HG03135 (cell line): ENCODE measurements around the gene EIF4G3.
"Not testable (repeated sequence)": the region's sequence is repeated elsewhere in the genome, so short reads cannot be mapped to it uniquely, and the experiment has no call there.

Source experiments
- ATAC-seq: cut with Tn5 transposase; IDR thresholded peaks from one replicate; pipeline ENCODE4 v1.9.1; 2021; ENCODE audit warnings: mild to moderate bottlenecking, moderate library complexity; ENCODE audit not compliant: unreplicated experiment

The EIF4G3 gene

DNA sequence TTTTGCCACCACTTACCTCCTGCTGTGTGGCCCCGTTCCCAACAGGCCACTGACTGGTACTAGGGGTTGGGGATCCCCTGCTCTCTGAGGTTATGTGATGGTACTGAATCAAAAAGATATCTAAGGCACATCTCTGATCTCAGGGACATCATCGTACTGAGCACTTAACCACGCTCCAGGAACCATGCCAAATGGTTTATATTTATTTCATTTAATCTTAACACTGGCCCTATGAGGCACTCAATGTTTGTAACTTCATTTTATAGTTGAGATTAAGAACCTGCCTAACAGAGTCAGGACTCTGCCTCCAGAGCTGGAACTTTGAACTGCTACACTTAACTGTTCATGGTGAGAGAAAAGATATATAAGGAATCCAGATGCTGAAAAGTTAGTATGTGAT is 291.6 kb downstream of the EIF4G3 start:
- ATAC-seq = no peak

GRCh38 chr1:20884513-20884912 is 292.2 kb downstream of the EIF4G3 start:
- no peak for ATAC-seq

DNA sequence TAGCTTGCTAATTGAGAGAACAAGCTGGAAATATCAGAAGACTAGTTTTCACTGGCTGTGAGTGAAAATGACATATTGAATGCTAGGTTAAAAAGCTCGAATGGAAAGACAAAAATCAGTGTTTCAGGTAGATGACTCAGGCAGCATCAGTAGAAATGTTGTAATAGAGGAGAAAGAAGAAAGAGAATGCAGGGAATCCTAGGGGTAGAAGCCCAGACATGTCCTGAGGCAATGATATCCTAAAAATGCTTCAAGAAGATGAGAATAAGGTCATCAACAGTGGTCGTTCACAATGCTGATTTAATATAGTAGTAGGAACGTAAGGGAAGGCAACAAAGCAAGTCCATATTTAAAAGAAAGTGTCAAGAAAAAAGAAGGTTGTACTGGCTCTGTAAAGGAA is 292.9 kb downstream of the EIF4G3 start:
- no peak for ATAC-seq

DNA sequence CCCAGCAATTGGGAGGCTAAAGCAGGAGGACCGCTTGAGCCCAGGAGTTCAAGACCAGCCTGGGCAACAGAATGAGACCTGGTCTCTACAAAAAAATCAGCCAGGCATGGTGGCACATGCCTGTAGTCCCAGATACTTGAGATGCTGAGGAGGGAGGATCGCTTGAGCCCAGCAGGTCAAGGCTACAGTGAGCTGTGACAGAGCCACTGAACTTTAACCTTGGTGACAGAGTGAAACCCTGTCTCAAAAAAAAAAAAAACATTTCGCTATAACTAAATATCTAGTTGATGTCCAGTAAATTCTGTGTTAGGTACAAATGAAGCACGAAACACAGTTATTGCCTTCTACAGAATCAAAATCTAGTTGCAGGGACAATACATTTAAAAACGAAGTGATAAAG is 293.9 kb downstream of the EIF4G3 start:
- no peak for ATAC-seq

- ATAC-seq = no peak
Observed at GRCh38 chr1:20878799-20879198, 297.9 kb downstream of the EIF4G3 start.

DNA sequence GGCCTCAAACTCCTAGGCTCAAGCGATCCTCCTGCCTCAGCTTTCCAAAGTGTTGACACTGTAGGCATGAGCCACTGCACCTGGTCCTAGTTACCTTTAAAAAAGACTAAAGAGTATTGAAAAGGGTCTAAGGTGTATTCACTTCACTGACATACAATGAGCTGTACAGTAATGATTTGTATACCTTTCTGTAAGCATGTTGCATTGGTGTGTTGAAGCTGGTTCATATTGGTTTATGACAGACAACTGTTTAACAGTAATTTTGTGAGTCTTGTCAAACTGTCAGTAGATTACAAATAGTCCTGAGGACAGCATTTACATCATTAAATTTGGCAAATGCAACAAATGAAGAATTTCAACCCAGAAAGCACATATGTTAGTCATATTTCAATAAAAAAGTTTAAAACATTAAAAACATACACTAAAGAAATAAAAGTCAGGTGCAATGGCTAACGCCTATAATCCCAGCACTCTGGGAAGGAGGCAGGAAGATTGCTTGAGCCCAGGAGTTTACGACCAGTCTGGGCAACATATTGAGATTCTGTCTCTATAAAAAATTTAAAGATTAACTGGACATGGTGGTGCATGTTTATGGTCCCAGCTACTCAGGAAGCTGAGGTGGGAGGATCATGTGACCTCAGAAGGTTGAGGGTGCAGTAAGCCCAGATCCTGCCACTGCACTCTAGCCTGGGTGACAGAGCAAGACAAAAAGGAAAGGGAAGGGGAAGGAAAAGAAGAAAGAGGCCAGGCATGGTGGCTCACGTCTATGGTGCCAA is 301.3 kb downstream of the EIF4G3 start:
- ATAC-seq = no peak

- no peak for ATAC-seq
Observed at GRCh38 chr1:20873311-20873710, 303.4 kb downstream of the EIF4G3 start.

GRCh38 chr1:20871419-20871818 is 305.3 kb downstream of the EIF4G3 start:
- no peak for ATAC-seq

GRCh38 chr1:20870718-20871117 is 306.0 kb downstream of the EIF4G3 start:
- no peak for ATAC-seq

- no peak for ATAC-seq
Observed at GRCh38 chr1:20868263-20868662, 308.4 kb downstream of the EIF4G3 start.

DNA sequence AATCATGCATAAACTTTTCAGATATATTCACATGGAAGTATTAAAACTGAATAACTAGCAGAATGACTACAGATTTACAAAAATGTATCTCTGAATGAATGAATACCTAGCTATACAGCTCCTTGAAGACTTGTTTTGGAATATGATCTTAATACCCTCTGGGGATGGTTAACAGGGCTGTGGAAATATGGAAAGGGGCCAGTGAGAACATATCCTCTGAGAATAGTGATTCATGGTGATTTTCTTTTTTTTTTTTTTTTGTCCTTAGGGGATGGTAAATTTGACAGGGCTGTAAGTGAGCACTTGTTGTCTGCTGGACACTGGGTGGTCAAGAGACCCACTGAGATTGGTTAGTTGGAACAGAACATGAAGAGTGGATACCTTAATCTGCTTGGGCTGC is 308.9 kb downstream of the EIF4G3 start:
- ATAC-seq = no peak

- no peak for ATAC-seq
Observed at GRCh38 chr1:20867062-20867461, 309.6 kb downstream of the EIF4G3 start.

GRCh38 chr1:20865001-20865400 is 311.7 kb downstream of the EIF4G3 start:
- no peak for ATAC-seq

GRCh38 chr1:20854529-20854928 is 322.2 kb downstream of the EIF4G3 start:
- ATAC-seq = no peak

GRCh38 chr1:20851791-20852190 is 324.9 kb downstream of the EIF4G3 start:
- not testable (repeated sequence) for ATAC-seq

DNA sequence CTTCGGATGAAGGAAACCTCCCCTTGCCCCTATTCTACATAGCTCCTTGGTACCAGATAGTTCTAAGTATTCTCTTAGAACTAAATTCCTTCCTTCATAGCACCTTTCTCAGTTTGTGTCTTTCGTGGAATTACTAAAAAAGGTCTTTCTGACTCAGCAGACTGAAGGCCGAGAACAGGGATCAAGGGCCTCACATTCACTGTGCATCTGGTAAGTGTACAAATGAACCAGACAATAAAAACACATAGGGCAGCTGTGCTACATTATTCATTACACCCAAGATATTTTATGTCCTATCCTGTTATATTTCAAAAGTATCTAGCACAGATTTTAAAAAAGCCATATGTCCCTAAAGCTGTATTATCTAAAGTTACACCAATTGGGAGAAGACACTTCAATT is 326.7 kb downstream of the EIF4G3 start:
- ATAC-seq = no peak

DNA sequence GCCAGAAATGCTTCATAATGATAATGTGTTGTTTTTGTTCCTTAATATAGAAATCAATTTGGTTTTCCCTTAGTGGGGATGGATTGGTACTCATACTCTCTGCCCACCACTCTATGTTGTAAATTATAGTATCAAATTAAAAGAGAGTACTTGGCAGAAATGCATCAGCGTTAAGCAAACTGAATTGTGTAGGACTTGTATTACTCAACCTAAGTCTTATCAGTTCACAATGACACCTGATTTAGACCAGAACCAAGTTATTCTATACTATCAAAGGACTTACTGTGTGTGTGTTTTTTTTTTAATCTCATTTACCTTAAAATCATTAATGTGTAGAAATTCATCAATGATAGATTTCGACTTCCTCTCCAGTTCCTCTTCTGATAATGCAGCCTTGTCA is 327.6 kb downstream of the EIF4G3 start:
- ATAC-seq = no peak

DNA sequence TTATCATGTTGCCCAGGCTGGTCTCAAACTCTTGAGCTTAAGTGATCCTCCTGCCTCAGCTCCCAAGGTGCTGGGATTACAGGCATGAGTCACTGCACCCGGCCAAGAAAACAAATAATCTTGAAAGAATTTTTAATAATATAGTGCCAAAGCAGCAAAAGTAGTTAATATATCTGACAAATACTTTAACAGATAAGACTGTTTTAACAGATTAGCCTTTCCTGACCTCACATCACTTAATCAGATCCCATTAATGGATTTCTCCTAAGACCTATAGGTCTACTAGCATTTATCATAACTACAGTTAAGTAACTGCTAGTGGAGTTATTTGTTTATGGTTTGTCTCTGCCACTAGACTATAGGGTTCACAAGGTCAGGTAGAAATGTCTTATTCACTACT is 328.5 kb downstream of the EIF4G3 start:
- ATAC-seq = no peak

GRCh38 chr1:20847611-20848080 is 329.1 kb downstream of the EIF4G3 start:
- no peak for ATAC-seq

GRCh38 chr1:20846461-20847374 is 330.0 kb downstream of the EIF4G3 start:
- ATAC-seq = no peak

GRCh38 chr1:20840731-20841130 is 336.0 kb downstream of the EIF4G3 start:
- ATAC-seq = no peak
